ENCODE data around the gene KLRK1. TPM values are rescaled to one million over a fixed set of nuclear protein-coding genes. Genes with fewer than 3 reads are reported as not detected.

The KLRK1 gene
- total and polyA plus RNA-seq, 4 donors: 1.6 to 5.7 (median 3.4) TPM

- Histone ChIP-seq H3K4me1 (ENCODE audit: control insufficient read depth in 5 of 5, insufficient read depth in 5 of 5, low read length in 5 of 5) (peaks cover 4 to 49% (median 23%) of the 10 kb centered on the region in 5 donors), H3K9me3 (ENCODE audit: control insufficient read depth in 4 of 4, insufficient read depth in 3 of 4, low read length in 3 of 4) (no peaks in the 10 kb centered on the region), H3K36me3 (ENCODE audit: control insufficient read depth in 4 of 4, insufficient read depth in 4 of 4, low read length in 4 of 4) (no peaks in the 10 kb centered on the region), H3K27ac (ENCODE audit: low read depth in 1 of 2, low read length in 1 of 2) (peak overlapping the region; percentile 71 to 87), H3K9ac (ENCODE audit: insufficient read depth in 1 of 2, low read length in 2 of 2) (peak overlapping the region; percentile 74 to 100), H3K4me3 (no peak overlapping the region), H3K27me3 (ENCODE audit: control insufficient read depth in 3 of 3, insufficient read depth in 3 of 3, low read length in 2 of 3) (no peaks in the 10 kb centered on the region)
- WGBS, 2 donors: 32 to 44% methylated on average over 6 of the region's 6 CpGs
- peak in 2 of 3 donors; percentile 51 to 52 for DNase-seq
- TF ChIP-seq CTCF (IDR thresholded peaks at IDR 0.05; ENCODE audit: control extremely low read depth, extremely low read depth): no peak
- no peak for ATAC-seq (ENCODE audit: insufficient read depth, low FRiP score)
Measured at GRCh38 chr12:10365696-10366405, 24.0 kb downstream of the KLRK1 start.

DNA sequence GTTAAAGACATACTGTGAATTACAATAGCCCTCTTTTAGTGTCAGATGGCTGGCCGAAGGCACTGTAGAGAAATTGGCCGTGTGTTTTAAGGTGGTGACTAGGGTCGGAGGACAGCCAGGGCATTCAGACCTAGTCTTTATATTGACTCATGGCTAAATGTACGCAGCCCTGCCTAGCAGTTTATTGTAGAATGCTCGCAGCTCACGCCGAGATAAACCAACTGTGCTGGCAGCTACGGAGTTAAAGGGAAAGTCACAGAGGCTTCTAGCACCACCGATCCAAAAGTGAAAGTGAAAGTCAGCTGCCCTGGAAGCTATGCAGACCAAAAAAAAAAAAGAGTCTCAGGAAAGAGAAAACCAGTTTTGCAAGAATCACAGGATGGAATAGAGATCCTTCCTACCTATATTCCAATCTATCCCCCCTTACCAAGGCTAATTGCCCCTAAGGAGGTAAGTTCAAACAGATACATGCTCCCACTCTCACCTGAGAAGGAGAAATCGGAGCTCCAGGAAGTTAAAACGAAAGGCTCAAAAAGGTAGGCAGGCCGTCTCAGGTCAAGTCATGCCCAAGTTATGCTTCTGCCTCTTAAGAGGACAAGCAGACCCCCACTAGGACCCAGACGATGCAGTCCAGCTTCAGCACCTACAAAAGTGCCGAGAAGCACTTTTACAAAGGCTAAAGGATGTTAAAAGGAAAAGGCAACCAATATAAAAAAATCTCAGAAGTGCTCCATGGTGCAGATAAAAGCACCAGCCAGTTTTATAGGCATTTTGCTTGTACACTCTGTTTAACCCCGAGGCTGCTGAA is 24.8 kb downstream of the KLRK1 start:
- H3K4me3 ChIP-seq: peak overlapping the region; percentile 72
- no peak for TF ChIP-seq CTCF (IDR thresholded peaks at IDR 0.05; ENCODE audit: control extremely low read depth, extremely low read depth)
- no peaks in the 10 kb centered on the region for H3K27me3 ChIP-seq (ENCODE audit: control insufficient read depth in 3 of 3, insufficient read depth in 3 of 3, low read length in 2 of 3)
- H3K9ac ChIP-seq (ENCODE audit: insufficient read depth in 1 of 2, low read length in 2 of 2): peak overlapping the region; percentile 74 to 100
- DNase-seq (peak; percentile 87 to 97 (median 96)), ATAC-seq (ENCODE audit: insufficient read depth, low FRiP score) (peak; percentile 69)
- H3K9me3 ChIP-seq (ENCODE audit: control insufficient read depth in 4 of 4, insufficient read depth in 3 of 4, low read length in 3 of 4): no peaks in the 10 kb centered on the region
- H3K36me3 ChIP-seq (ENCODE audit: control insufficient read depth in 4 of 4, insufficient read depth in 4 of 4, low read length in 4 of 4): no peaks in the 10 kb centered on the region
- H3K27ac ChIP-seq (ENCODE audit: low read depth in 1 of 2, low read length in 1 of 2): peak overlapping the region; percentile 71 to 99
- H3K4me1 ChIP-seq (ENCODE audit: control insufficient read depth in 5 of 5, insufficient read depth in 5 of 5, low read length in 5 of 5): peaks cover 4 to 50% (median 23%) of the 10 kb centered on the region in 5 donors
- WGBS, 2 donors: 1 to 2% methylated on average over 15 of the region's 15 CpGs

DNA sequence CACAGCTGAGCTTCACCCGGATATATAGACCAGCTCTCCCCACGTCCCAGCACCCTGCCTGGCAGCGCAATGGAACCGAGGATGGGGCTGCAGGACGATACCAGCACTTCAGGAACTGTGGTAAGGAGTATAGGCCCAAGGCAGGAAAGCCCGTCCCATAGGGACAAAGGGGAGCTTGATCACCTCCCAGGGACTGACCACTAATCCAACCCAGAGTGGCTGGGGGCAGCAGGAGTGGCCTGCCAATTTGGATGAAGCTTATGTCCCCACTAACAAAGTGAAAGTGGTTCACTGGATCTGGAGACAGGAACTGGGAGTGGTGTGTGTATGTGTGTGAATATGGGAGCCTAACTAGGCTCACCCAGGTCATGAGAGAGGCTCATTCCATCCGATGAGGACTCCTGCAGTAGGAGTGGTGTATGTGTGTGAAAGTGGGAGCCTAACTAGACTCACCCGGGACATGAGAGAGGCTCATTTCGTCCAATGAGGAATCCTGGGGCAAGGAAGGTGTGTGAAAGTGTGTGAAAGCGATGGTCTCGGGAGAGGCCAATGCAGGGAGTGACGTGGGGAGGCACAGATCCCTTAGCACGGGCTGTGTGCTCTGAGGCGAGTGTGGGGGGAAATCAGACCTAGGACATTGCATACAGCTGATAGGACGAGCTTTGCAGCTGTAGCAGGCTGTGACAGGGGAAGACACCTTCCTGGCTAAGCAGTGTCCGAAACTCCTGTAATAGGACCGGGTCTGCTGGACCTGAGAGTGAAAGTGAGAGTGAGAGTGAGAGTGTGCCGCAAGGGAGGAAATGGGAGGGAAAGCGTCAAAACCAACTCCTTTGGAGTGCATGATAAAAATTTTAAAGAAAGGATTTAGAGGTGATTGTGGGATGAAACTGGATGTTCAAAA is 25.7 kb downstream of the KLRK1 start:
- TF ChIP-seq CTCF (IDR thresholded peaks at IDR 0.05; ENCODE audit: control extremely low read depth, extremely low read depth): no peak
- H3K27me3 ChIP-seq (ENCODE audit: control insufficient read depth in 3 of 3, insufficient read depth in 3 of 3, low read length in 2 of 3): no peaks in the 10 kb centered on the region
- H3K9ac ChIP-seq (ENCODE audit: insufficient read depth in 1 of 2, low read length in 2 of 2): peak overlapping the region; percentile 74 to 100
- peaks cover 4 to 50% (median 23%) of the 10 kb centered on the region in 5 donors for H3K4me1 ChIP-seq (ENCODE audit: control insufficient read depth in 5 of 5, insufficient read depth in 5 of 5, low read length in 5 of 5)
- peak overlapping the region; percentile 72 for H3K4me3 ChIP-seq
- ATAC-seq (ENCODE audit: insufficient read depth, low FRiP score): peak; percentile 67
- H3K9me3 ChIP-seq (ENCODE audit: control insufficient read depth in 4 of 4, insufficient read depth in 3 of 4, low read length in 3 of 4): no peaks in the 10 kb centered on the region
- peak overlapping the region; percentile 71 to 99 for H3K27ac ChIP-seq (ENCODE audit: low read depth in 1 of 2, low read length in 1 of 2)
- WGBS, 2 donors: 20 to 24% methylated on average over 19 of the region's 19 CpGs
- H3K36me3 ChIP-seq (ENCODE audit: control insufficient read depth in 4 of 4, insufficient read depth in 4 of 4, low read length in 4 of 4): no peaks in the 10 kb centered on the region
- DNase-seq: peak; percentile 63 to 86 (median 77)
